Hepatocyte (in vitro differentiated cells): Measurements from ENCODE around the gene LRRC8D. TPM values are rescaled to one million over a fixed set of nuclear protein-coding genes. Genes with fewer than 3 reads are reported as not detected.
"Not testable (repeated sequence)": the region's sequence is repeated elsewhere in the genome, so short reads cannot be mapped to it uniquely, and the experiment has no call there.

Experiments used
- DNase-seq: peaks from one replicate; pipeline ENCODE4 v3.0.0-alpha.2; 2016; ENCODE audit warnings: low spot score
- H2AFZ ChIP-seq: fragments of 200-600 bp; sonication (generic); 2 replicates; pipeline ENCODE4 v1.6.0; 2016; ENCODE audit warnings: antibody characterized with exemption, mild to moderate bottlenecking
- H3K27ac ChIP-seq: fragments of 200-600 bp; sonication (generic); 2 replicates; pipeline ENCODE4 v1.5.1; 2016; ENCODE audit warnings: mild to moderate bottlenecking
- H3K27me3 ChIP-seq: fragments of 200-600 bp; sonication (generic); 2 replicates; pipeline ENCODE4 v1.6.1; 2016
- H3K36me3 ChIP-seq: fragments of 200-600 bp; sonication (generic); replicated peaks from 2 replicates; pipeline ENCODE4 v1.5.1; 2016; ENCODE audit warnings: low read depth; ENCODE audit not compliant: insufficient read depth
- H3K4me1 ChIP-seq: fragments of 200-600 bp; sonication (generic); 2 replicates; pipeline ENCODE4 v1.5.1; 2016; ENCODE audit warnings: mild to moderate bottlenecking, moderate library complexity; ENCODE audit not compliant: insufficient read depth
- H3K4me2 ChIP-seq: fragments of 200-600 bp; sonication (generic); 2 replicates; pipeline ENCODE4 v1.6.0; 2016
- H3K4me3 ChIP-seq: fragments of 200-600 bp; sonication (generic); 2 replicates; pipeline ENCODE4 v1.5.1; 2016; ENCODE audit warnings: mild to moderate bottlenecking
- H3K79me2 ChIP-seq: fragments of 200-600 bp; sonication (generic); 2 replicates; pipeline ENCODE4 v1.6.0; 2017; ENCODE audit warnings: mild to moderate bottlenecking
- H3K9me2 ChIP-seq: fragments of 200-600 bp; sonication (generic); replicated peaks from 2 replicates; pipeline ENCODE4 v1.6.0; 2017; ENCODE audit warnings: mild to moderate bottlenecking; ENCODE audit not compliant: insufficient read depth
- H3K9me3 ChIP-seq: fragments of 200-600 bp; sonication (generic); 2 replicates; pipeline ENCODE4 v1.5.1; 2016; ENCODE audit warnings: low read depth, mild to moderate bottlenecking
- H4K20me1 ChIP-seq: fragments of 200-600 bp; sonication (generic); 2 replicates; pipeline ENCODE4 v1.6.0; 2016; ENCODE audit warnings: mild to moderate bottlenecking; ENCODE audit not compliant: insufficient read depth, poor library complexity, severe bottlenecking
- EZH2 ChIP-seq: fragments of 200-600 bp; sonication (generic); IDR thresholded peaks from 2 replicates; pipeline ENCODE4 v1.6.1; 2016; ENCODE audit warnings: antibody characterized with exemption, mild to moderate bottlenecking, borderline replicate concordance
- EZH2phosphoT487 ChIP-seq: fragments of 200-600 bp; sonication (generic); IDR thresholded peaks from one replicate; pipeline ENCODE4 v1.6.1; 2018; ENCODE audit warnings: antibody characterized with exemption, mild to moderate bottlenecking, low read depth, moderate library complexity; ENCODE audit not compliant: unreplicated experiment, severe bottlenecking
- WGBS: methylation state at CpG from one replicate; pipeline ENCODE4 v1.1.6; 2016; ENCODE audit warnings: low lambda C conversion rate; ENCODE audit errors: missing lambda C conversion rate; 5-methylcytosine and 5-hydroxymethylcytosine counted together
- polyA plus RNA-seq: library from polyadenylated mRNA; unstranded; fragments of >200 nt; fragmentation: Nextera tagmentation; extraction: Ambion mirVana; gene quantifications from 2 replicates; pipeline ENCODE4 v1.2.1, GENCODE V29; 2016
- total RNA-seq: library from RNA; depleted of rRNA; stranded (reverse); fragments of >200 nt; gene quantifications from 2 replicates; pipeline ENCODE4 v1.2.3, GENCODE V29; 2014
- TF ChIP-seq, protein P1 (sequence below): fragments of 200-600 bp; sonication (generic); IDR thresholded peaks from 2 replicates; pipeline ENCODE4 v1.5.1; 2016; ENCODE audit warnings: antibody characterized with exemption, mild to moderate bottlenecking; ENCODE audit not compliant: poor library complexity

Gene LRRC8D
- total and polyA plus RNA-seq, 2 experiments from 2014 or later, result 15.1 to 28.9 TPM

GRCh38 chr1:89794406-89794805 lies 26.4 kb upstream of the LRRC8D start:
- Histone ChIP-seq H3K9me2 (no peaks in the 10 kb centered on the region), H3K9me3 (no peaks in the 10 kb centered on the region), H3K4me1 (no peaks in the 10 kb centered on the region), H3K4me3 (no peak overlapping the region), H3K36me3 (no peaks in the 10 kb centered on the region), H3K27me3 (no peaks in the 10 kb centered on the region), H3K27ac (no peak overlapping the region), H3K79me2 (no peaks in the 10 kb centered on the region), H2AFZ (no peak overlapping the region), H3K4me2 (no peak overlapping the region), H4K20me1 (no peaks in the 10 kb centered on the region)
- no peak for TF ChIP-seq EZH2
- 54% methylated on average over 5 of the region's 5 CpGs for WGBS
- DNase-seq, result peak; percentile 17

- not testable (repeated sequence) for DNase-seq, H3K27ac ChIP-seq, H3K79me2 ChIP-seq, H3K4me3 ChIP-seq, H3K36me3 ChIP-seq, H2AFZ ChIP-seq, H3K4me2 ChIP-seq, H3K9me3 ChIP-seq, H4K20me1 ChIP-seq, H3K27me3 ChIP-seq, H3K9me2 ChIP-seq, H3K4me1 ChIP-seq
- WGBS, result 93% methylated on average over 4 of the region's 4 CpGs
These were observed 25.3 kb upstream of the LRRC8D start for GRCh38 chr1:89795571-89795970.

DNA sequence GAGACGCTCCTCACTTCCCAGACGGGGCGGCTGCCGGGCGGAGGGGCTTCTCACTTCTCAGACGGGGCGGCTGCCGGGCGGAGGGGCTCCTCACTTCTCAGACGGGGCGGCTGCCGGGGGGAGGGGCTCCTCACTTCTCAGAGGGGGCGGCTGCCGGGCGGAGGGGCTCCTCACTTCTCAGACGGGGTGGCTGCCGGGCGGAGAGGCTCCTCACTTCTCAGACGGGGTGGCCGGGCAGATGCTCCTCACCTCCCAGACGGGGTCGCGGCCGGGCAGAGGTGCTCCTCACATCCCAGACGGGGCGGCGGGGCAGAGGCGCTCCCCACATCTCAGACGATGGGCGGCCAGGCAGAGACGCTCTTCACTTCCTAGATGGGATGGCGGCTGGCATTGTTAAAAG lies 23.0 kb upstream of the LRRC8D start:
- 97% methylated on average over 7 of the region's 32 CpGs for WGBS
- not testable (repeated sequence) for H3K36me3 ChIP-seq

GRCh38 chr1:89799495-89799894 lies 21.3 kb upstream of the LRRC8D start:
- H3K79me2 ChIP-seq, result no peaks in the 10 kb centered on the region
- 84% methylated on average over 4 of the region's 4 CpGs for WGBS
- no peak overlapping the region for H3K4me3 ChIP-seq
- no peak overlapping the region for H2AFZ ChIP-seq
- H3K27me3 ChIP-seq, result no peaks in the 10 kb centered on the region
- no peaks in the 10 kb centered on the region for H3K36me3 ChIP-seq
- no peak overlapping the region for H3K27ac ChIP-seq
- no peaks in the 10 kb centered on the region for H3K9me2 ChIP-seq
- no peak overlapping the region for H3K4me2 ChIP-seq
- TF ChIP-seq EZH2phosphoT487, result no peak
- TF ChIP-seq EZH2, result no peak
- TF ChIP-seq, protein P1, sequence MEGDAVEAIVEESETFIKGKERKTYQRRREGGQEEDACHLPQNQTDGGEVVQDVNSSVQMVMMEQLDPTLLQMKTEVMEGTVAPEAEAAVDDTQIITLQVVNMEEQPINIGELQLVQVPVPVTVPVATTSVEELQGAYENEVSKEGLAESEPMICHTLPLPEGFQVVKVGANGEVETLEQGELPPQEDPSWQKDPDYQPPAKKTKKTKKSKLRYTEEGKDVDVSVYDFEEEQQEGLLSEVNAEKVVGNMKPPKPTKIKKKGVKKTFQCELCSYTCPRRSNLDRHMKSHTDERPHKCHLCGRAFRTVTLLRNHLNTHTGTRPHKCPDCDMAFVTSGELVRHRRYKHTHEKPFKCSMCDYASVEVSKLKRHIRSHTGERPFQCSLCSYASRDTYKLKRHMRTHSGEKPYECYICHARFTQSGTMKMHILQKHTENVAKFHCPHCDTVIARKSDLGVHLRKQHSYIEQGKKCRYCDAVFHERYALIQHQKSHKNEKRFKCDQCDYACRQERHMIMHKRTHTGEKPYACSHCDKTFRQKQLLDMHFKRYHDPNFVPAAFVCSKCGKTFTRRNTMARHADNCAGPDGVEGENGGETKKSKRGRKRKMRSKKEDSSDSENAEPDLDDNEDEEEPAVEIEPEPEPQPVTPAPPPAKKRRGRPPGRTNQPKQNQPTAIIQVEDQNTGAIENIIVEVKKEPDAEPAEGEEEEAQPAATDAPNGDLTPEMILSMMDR, result no peak
- no peak for DNase-seq
- no peaks in the 10 kb centered on the region for H3K4me1 ChIP-seq
- H3K9me3 ChIP-seq, result no peaks in the 10 kb centered on the region
- no peaks in the 10 kb centered on the region for H4K20me1 ChIP-seq

More for the DNA sequence above, 23.0 kb upstream of the LRRC8D start:
- H3K4me3 ChIP-seq, H3K4me1 ChIP-seq, H3K9me3 ChIP-seq, H3K27ac ChIP-seq, H3K27me3 ChIP-seq, H3K4me2 ChIP-seq, H3K79me2 ChIP-seq, H3K9me2 ChIP-seq, H2AFZ ChIP-seq, DNase-seq, H4K20me1 ChIP-seq: not testable (repeated sequence)

DNA sequence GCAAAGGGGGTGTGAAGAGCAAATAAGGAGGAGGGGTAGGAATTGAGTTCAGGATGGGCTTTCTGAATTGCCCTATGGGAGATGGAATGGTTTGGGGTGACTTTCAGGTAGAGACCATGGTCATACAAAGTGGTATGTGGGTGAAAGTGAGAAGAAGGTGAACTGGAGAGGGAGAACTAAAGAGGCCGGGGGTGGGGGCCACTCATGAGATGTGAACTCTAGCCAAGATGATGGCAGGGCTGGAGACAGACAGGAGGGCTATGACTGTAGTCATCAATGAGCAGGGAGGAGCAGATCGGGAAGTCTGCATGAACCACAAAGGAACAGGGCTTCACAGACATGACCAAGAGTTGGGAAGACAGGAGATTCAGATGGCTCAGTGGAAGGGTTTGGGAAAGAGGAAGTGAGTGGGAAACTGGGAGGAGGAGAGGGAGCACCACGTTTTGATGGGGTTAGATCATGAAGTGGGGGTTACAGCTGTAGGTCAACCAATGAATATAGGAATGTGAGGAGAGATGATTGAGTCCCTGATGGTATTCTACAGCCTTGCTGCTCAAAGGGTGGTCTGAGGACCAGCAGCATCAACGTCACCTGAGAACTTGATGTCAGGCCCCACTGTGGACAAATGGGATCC lies 20.7 kb upstream of the LRRC8D start:
- no peaks in the 10 kb centered on the region for H3K27me3 ChIP-seq
- no peaks in the 10 kb centered on the region for H3K9me3 ChIP-seq
- no peaks in the 10 kb centered on the region for H3K9me2 ChIP-seq
- TF ChIP-seq, protein P1, result no peak
- TF ChIP-seq EZH2 (no peak), EZH2phosphoT487 (no peak)
- H3K79me2 ChIP-seq, result no peaks in the 10 kb centered on the region
- no peak overlapping the region for H3K4me2 ChIP-seq
- no peak overlapping the region for H3K27ac ChIP-seq
- H3K4me3 ChIP-seq, result no peak overlapping the region
- H3K36me3 ChIP-seq, result no peaks in the 10 kb centered on the region
- H4K20me1 ChIP-seq, result no peaks in the 10 kb centered on the region
- H3K4me1 ChIP-seq, result no peaks in the 10 kb centered on the region
- no peak for DNase-seq
- WGBS, result 95% methylated on average over 4 of the region's 4 CpGs
- H2AFZ ChIP-seq, result no peak overlapping the region
